ENCODE results near the gene LRTM2. TPM values are rescaled to one million over a fixed set of nuclear protein-coding genes. Genes with fewer than 3 reads are reported as not detected.

Gene LRTM2
- total and polyA plus RNA-seq, 2 experiments from 2014 or later: not detected

- Histone ChIP-seq H3K27ac (no peak overlapping the region), H3K9me3 (ENCODE audit: low read depth) (no peaks in the 10 kb centered on the region), H3K27me3 (no peaks in the 10 kb centered on the region), H4K20me1 (ENCODE audit: insufficient read depth, poor library complexity, severe bottlenecking) (no peaks in the 10 kb centered on the region), H3K9me2 (replicated peaks; ENCODE audit: insufficient read depth) (no peaks in the 10 kb centered on the region), H3K36me3 (replicated peaks; ENCODE audit: insufficient read depth, low read depth) (no peaks in the 10 kb centered on the region), H3K4me1 (ENCODE audit: insufficient read depth) (no peaks in the 10 kb centered on the region), H3K4me3 (no peak overlapping the region), H3K4me2 (no peak overlapping the region), H2AFZ (no peak overlapping the region), H3K79me2 (no peaks in the 10 kb centered on the region)
- no peak for TF ChIP-seq CTCF (IDR thresholded peaks at IDR 0.05; ENCODE audit: poor library complexity)
- no peak for DNase-seq (ENCODE audit: low spot score)
- 94% methylated on average over 11 of the region's 14 CpGs for WGBS (ENCODE audit: low lambda C conversion rate, missing lambda C conversion rate)
Observed at GRCh38 chr12:1845427-1845826, 25.1 kb downstream of the LRTM2 start.

GRCh38 chr12:1845886-1846285, 25.5 kb downstream of the LRTM2 start:
- Histone ChIP-seq H3K4me1 (ENCODE audit: insufficient read depth) (no peaks in the 10 kb centered on the region), H3K79me2 (no peaks in the 10 kb centered on the region), H3K36me3 (replicated peaks; ENCODE audit: insufficient read depth, low read depth) (no peaks in the 10 kb centered on the region), H3K9me3 (ENCODE audit: low read depth) (no peaks in the 10 kb centered on the region), H2AFZ (no peak overlapping the region), H3K4me2 (no peak overlapping the region), H4K20me1 (ENCODE audit: insufficient read depth, poor library complexity, severe bottlenecking) (no peaks in the 10 kb centered on the region), H3K4me3 (no peak overlapping the region), H3K27me3 (no peaks in the 10 kb centered on the region), H3K9me2 (replicated peaks; ENCODE audit: insufficient read depth) (no peaks in the 10 kb centered on the region), H3K27ac (no peak overlapping the region)
- TF ChIP-seq EZH2phosphoT487 (IDR thresholded peaks at IDR 0.05; ENCODE audit: low read depth, severe bottlenecking, unreplicated experiment): no peak
- TF ChIP-seq CTCF (IDR thresholded peaks at IDR 0.05; ENCODE audit: poor library complexity): no peak
- TF ChIP-seq EZH2 (IDR thresholded peaks at IDR 0.05; ENCODE audit: borderline replicate concordance): no peak
- WGBS (ENCODE audit: low lambda C conversion rate, missing lambda C conversion rate): 95% methylated on average over 5 of the region's 5 CpGs
- DNase-seq (ENCODE audit: low spot score): no peak

- H3K9me3 ChIP-seq (ENCODE audit: low read depth): no peaks in the 10 kb centered on the region
- H3K36me3 ChIP-seq (replicated peaks; ENCODE audit: insufficient read depth, low read depth): no peaks in the 10 kb centered on the region
- no peak overlapping the region for H3K4me3 ChIP-seq
- H4K20me1 ChIP-seq (ENCODE audit: insufficient read depth, poor library complexity, severe bottlenecking): no peaks in the 10 kb centered on the region
- no peaks in the 10 kb centered on the region for H3K9me2 ChIP-seq (replicated peaks; ENCODE audit: insufficient read depth)
- no peak for DNase-seq (ENCODE audit: low spot score)
- no peaks in the 10 kb centered on the region for H3K79me2 ChIP-seq
- no peaks in the 10 kb centered on the region for H3K27me3 ChIP-seq
- no peak for TF ChIP-seq CTCF (IDR thresholded peaks at IDR 0.05; ENCODE audit: poor library complexity)
- no peak for TF ChIP-seq EZH2phosphoT487 (IDR thresholded peaks at IDR 0.05; ENCODE audit: low read depth, severe bottlenecking, unreplicated experiment)
- no peak for TF ChIP-seq EZH2 (IDR thresholded peaks at IDR 0.05; ENCODE audit: borderline replicate concordance)
- H3K4me1 ChIP-seq (ENCODE audit: insufficient read depth): no peaks in the 10 kb centered on the region
- no peak overlapping the region for H3K27ac ChIP-seq
- WGBS (ENCODE audit: low lambda C conversion rate, missing lambda C conversion rate): 92% methylated on average over 23 of the region's 24 CpGs
- no peak overlapping the region for H3K4me2 ChIP-seq
- no peak overlapping the region for H2AFZ ChIP-seq
Observed at GRCh38 chr12:1846421-1847405, 26.3 kb downstream of the LRTM2 start.
